ENCODE measurements around the gene MIA3. TPM values are rescaled to one million over a fixed set of nuclear protein-coding genes. Genes with fewer than 3 reads are reported as not detected.

The MIA3 gene
- total RNA-seq, 4 donors from 2014 or later: 30.4 to 91.5 (median 61.0) TPM

DNA sequence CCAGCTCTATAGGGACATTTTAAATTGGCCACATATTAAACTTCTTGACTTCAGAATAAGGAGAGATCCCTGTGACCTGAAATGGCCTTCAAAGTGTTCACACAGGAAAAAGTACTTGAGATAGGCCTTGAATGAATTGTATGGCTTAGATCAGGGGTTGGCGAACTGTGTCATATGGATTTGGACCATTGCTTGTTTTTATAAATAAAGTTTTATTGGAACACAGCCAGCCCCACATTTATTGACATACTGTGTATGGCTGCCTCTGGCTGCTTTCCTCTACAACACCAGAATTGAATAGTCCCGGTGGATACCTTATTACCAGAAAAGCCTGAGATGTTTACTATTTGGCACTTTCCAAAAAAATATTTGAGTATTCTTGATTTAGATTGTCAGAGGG is 98.5 kb downstream of the MIA3 start:
- no peak overlapping the region for H3K4me3 ChIP-seq
- no peaks in the 10 kb centered on the region for H3K27me3 ChIP-seq
- H3K4me1 ChIP-seq: peaks cover 0 to 34% (median 6%) of the 10 kb centered on the region in 4 donors
- TF ChIP-seq, protein P1, sequence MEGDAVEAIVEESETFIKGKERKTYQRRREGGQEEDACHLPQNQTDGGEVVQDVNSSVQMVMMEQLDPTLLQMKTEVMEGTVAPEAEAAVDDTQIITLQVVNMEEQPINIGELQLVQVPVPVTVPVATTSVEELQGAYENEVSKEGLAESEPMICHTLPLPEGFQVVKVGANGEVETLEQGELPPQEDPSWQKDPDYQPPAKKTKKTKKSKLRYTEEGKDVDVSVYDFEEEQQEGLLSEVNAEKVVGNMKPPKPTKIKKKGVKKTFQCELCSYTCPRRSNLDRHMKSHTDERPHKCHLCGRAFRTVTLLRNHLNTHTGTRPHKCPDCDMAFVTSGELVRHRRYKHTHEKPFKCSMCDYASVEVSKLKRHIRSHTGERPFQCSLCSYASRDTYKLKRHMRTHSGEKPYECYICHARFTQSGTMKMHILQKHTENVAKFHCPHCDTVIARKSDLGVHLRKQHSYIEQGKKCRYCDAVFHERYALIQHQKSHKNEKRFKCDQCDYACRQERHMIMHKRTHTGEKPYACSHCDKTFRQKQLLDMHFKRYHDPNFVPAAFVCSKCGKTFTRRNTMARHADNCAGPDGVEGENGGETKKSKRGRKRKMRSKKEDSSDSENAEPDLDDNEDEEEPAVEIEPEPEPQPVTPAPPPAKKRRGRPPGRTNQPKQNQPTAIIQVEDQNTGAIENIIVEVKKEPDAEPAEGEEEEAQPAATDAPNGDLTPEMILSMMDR (IDR thresholded peaks at IDR 0.05): no peak
- TF ChIP-seq POLR2A (IDR thresholded peaks at IDR 0.05) (no peak), EP300 (IDR thresholded peaks at IDR 0.05) (no peak)
- peaks cover 0 to 62% (median 7%) of the 10 kb centered on the region in 3 donors for H3K36me3 ChIP-seq
- no peak overlapping the region for H3K27ac ChIP-seq
- WGBS, 2 donors: 98 to 99% methylated on average over 2 of the region's 2 CpGs
- DNase-seq (ENCODE audit: low spot score in 2 of 2): no peak
- no peaks in the 10 kb centered on the region for H3K9me3 ChIP-seq

Other genes with a start within 250 kb of the MIA3 start
- 1 to 10 TPM in 1 of 4 donors, under 1 TPM in 1, not detected in 2; 0.21 to 1.5 TPM for gene HHIPL2, start 70.0 kb upstream of the MIA3 start, total RNA-seq
- 10 to 100 TPM in 1 of 4 donors, 1 to 10 TPM in 3; 3.9 to 14.4 (median 8.0) TPM for gene TAF1A, start 28.2 kb upstream of the MIA3 start, total RNA-seq
- 10 to 100 TPM; 67.8 to 90.2 (median 70.1) TPM for gene AIDA, start 94.4 kb downstream of the MIA3 start, total RNA-seq
- gene BROX, start 94.5 kb downstream of the MIA3 start, total RNA-seq: 10 to 100 TPM; 35.7 to 47.9 (median 41.4) TPM
- 10 to 100 TPM in 1 of 4 donors, 1 to 10 TPM in 1, not detected in 2; 1.0 to 22.7 TPM for gene FAM177B, start 119.1 kb downstream of the MIA3 start, total RNA-seq
- 10 to 100 TPM; 10.5 to 16.4 (median 15.7) TPM for gene DISP1, start 196.9 kb downstream of the MIA3 start, total RNA-seq